GM10847 (cell line): ENCODE measurements around the gene PKIB.

ENCODE experiments used
- POLR2A ChIP-seq: IDR thresholded peaks from 2 replicates; pipeline ENCODE4 v1.6.1; 2011; ENCODE audit not compliant: insufficient read length; ENCODE audit errors: extremely low read depth

Gene PKIB, protein sequence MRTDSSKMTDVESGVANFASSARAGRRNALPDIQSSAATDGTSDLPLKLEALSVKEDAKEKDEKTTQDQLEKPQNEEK

GRCh38 chr6:122609881-122610689, at the start of gene PKIB:
PKIB (plus strand) TSS chr6:122610405; CDS start chr6:122717795, 107,390 bp downstream.
- TF ChIP-seq POLR2A: no peak

- TF ChIP-seq POLR2A: no peak
These were observed 46.7 kb upstream of the PKIB start for GRCh38 chr6:122563364-122564052.

DNA sequence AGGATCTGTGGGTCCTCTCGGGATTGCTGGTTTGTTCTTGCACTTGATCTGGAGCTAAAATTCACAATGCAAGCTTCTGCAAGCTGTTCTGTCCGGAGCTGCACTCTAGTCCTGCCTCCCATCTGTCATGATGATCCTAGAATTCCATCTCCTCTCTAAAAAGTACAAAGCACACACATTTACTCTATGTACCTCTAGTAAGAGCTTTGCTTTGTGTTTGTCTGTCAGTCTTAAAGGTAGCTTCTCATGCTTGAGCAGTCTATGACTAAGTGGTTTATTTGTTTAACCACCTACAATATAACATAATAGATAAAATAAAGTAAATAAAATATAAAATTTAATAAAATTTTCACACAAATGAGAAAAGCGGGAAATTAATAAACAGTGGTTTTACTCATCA, 46.0 kb upstream of the PKIB start:
- no peak for TF ChIP-seq POLR2A

DNA sequence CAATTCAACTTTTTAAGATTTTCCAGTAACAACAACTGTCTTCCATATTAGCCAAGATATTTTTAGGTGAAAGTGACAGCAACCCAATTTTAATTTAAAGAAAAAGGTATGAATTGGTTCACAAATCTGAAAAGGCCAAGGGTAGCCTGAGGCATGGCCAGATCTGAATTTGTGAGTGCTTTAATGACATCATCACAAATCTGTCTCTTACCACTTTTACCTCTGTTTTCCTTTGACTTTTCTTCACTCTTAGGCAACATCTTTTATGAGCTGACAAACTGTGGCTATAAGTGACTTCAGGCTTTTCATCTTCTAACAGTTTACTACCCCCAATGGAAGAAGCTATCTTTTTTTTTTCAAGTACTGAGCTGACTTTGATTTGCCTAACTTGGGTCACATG, 44.5 kb upstream of the PKIB start:
- no peak for TF ChIP-seq POLR2A

DNA sequence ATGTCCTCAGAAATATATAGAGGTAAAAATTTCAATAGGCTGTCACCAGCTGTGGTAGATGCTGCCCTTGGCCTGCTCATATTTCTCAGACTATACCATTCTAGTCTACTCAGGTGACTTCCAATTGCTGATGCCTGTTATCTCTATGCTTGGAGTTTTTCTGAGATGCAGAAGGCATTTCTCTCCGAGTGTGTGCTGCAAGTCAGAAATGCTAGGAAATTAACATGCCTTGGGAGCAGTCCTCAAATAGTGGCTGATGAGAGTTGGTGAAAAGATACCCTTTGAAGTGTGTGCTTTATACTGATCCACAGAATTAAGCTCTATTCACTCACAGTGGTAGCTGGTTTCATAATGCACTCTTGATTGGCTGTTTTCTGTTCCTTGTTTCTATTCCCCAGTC, 43.2 kb upstream of the PKIB start:
- no peak for TF ChIP-seq POLR2A

DNA sequence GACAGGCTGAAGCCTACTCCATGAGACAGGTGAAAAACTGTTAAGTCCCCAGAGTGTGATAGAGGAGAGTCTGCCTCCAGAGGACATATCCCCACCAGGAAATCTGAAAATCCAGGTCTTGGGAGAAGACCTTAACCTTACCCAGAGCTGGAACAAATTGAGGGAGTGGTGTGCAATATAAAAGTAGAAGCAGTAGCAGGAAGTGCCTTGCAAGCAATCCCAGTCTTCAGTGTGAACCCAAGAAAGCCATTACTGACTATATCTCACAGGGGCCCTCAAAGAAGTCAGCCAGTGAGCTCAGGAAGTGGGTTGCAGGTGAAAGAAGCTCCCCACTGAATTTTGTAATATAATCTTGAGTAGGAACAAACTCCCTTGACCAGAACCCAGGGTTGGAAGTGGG, 41.9 kb upstream of the PKIB start:
- TF ChIP-seq POLR2A: no peak

DNA sequence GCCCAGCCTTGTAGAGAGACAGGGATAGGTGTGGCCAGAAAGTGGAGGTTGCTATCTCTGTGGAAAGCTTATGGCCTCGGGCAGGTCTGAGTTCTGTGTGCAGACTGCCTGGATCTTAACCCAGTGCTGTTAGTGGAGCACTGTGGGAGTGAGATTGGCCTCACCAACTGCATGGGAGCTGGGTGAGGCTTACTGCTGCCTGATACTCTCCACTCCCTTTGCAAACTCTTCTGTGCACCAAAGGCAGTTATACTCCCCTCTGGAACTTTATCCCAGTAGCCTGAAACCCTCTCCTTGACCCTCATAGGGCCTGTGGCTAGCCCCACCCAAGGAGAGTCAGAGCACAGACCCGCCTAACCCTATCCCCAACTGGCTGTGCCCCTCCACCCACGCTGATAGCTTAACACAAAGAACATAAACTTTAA, 41.4 kb upstream of the PKIB start:
- no peak for TF ChIP-seq POLR2A

DNA sequence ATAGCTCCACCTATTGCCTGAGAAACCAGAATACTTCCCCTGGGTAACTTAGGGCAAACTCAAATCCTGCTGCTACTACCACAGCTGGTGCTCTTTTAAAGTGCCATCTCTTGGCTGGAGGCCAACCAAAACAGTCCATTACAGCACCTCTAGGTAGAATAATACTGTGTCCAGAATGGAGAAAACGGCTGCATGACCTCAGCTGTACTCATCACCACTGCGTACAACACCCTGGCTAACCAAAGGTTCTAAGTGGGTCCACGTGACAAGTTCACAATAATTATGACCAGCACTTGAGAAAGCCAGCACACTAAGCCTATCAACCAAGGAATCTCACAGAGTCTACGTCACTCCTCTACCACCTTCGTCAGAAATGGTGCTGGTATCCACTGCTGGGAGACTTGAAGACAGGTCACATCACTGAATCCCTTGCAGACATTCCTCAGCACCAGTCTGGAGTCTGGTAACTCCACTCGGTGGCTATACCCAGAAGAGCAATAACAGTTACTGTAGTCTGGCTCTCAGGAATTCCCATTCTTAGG, 40.9 kb upstream of the PKIB start:
- no peak for TF ChIP-seq POLR2A

GRCh38 chr6:122571888-122572287, 38.3 kb upstream of the PKIB start:
- no peak for TF ChIP-seq POLR2A

- no peak for TF ChIP-seq POLR2A
These were observed 33.3 kb upstream of the PKIB start for GRCh38 chr6:122576888-122577287.

GRCh38 chr6:122578961-122579360, 31.2 kb upstream of the PKIB start:
- TF ChIP-seq POLR2A: no peak

DNA sequence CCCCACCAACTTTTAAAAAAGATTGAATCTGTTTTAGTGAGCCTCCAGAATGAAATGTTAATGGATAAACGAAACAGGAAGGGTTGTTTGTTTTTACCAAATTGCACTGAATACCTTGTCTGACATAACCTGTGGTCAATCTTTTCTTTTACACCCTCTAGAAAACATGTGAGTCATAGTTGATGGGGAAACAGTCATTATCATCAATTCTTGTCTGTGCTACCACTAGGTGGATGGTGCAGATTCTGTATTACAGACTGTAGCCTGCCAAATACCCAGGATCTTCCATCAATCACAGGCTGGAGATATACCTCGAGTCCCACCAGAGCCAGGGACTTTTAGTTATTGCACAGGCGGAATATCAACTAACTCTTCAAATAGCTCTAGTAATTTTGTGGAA, 29.5 kb upstream of the PKIB start:
- TF ChIP-seq POLR2A: no peak

GRCh38 chr6:122589115-122589514, 21.1 kb upstream of the PKIB start:
- no peak for TF ChIP-seq POLR2A

DNA sequence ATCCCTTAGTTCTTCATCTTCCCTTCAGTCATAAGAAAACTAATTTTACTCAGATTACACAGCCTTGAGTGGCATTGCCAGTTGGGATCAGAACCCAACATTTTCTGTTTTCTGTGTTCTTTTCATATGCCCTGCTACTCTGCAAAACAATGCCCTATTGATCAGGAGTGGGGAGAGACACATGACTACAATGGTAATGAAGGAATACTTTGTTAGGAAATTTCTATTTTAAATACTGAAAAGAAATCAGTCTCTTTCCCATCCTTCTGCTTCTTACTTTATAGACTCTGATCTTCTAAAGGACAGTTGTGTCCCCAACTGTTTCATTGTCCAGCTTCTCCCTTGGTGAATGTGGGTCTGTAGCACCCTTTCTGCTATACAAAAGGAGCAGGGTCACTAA, 5.5 kb upstream of the PKIB start:
- TF ChIP-seq POLR2A: no peak

GRCh38 chr6:122610690-122611455, 668 bp downstream of the PKIB start:
- TF ChIP-seq POLR2A: no peak
